ENCODE data around the gene UBE2I. TPM values are rescaled to one million over a fixed set of nuclear protein-coding genes. Genes with fewer than 3 reads are reported as not detected.

Gene UBE2I
- total RNA-seq, 1 experiment from 2014 or later: 261 TPM

DNA sequence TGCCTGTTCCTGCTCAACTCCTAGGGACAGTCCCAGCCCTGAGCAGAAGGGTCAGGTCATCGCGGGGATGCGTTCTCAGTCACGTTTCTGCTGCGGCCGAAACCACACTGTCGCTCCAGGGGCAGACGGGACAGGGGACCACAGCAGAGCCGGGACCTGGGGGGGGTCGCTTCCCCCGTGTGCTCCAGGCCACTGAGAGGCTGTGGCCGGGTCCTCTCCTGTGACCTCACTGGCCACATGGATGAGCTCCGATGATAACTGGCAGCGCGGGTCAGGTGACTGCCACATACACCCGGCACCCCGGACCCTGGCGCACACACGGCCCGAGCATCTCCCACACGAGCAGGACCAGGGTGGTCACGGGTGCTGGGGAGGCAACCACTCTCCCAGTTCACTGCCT is 55.1 kb downstream of the UBE2I start:
- DNase-seq: no peak
- intact Hi-C loops (cut with micrococcal nuclease; ENCODE audit: unreplicated experiment): no loop called here
- no peak overlapping the region for H3K4me3 Mint-ChIP-seq (ENCODE audit: low read depth, unreplicated experiment)
- H3K9me3 Mint-ChIP-seq (ENCODE audit: low read depth, unreplicated experiment): no peaks in the 10 kb centered on the region
- BruUV-seq (replicated peaks): no TSS peak
- H3K36me3 Mint-ChIP-seq (ENCODE audit: insufficient read depth, unreplicated experiment): peaks cover 47% of the 10 kb centered on the region
- no peaks in the 10 kb centered on the region for H3K27me3 Mint-ChIP-seq (ENCODE audit: unreplicated experiment)
- TF ChIP-seq, protein P1, sequence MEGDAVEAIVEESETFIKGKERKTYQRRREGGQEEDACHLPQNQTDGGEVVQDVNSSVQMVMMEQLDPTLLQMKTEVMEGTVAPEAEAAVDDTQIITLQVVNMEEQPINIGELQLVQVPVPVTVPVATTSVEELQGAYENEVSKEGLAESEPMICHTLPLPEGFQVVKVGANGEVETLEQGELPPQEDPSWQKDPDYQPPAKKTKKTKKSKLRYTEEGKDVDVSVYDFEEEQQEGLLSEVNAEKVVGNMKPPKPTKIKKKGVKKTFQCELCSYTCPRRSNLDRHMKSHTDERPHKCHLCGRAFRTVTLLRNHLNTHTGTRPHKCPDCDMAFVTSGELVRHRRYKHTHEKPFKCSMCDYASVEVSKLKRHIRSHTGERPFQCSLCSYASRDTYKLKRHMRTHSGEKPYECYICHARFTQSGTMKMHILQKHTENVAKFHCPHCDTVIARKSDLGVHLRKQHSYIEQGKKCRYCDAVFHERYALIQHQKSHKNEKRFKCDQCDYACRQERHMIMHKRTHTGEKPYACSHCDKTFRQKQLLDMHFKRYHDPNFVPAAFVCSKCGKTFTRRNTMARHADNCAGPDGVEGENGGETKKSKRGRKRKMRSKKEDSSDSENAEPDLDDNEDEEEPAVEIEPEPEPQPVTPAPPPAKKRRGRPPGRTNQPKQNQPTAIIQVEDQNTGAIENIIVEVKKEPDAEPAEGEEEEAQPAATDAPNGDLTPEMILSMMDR (IDR thresholded peaks at IDR 0.05; ENCODE audit: unreplicated experiment): no peak
- CTCF ChIA-PET: no interaction called here
- H3K4me1 Mint-ChIP-seq (ENCODE audit: low read depth, unreplicated experiment): no peaks in the 10 kb centered on the region
- H3K27ac Mint-ChIP-seq (ENCODE audit: unreplicated experiment): no peak overlapping the region

DNA sequence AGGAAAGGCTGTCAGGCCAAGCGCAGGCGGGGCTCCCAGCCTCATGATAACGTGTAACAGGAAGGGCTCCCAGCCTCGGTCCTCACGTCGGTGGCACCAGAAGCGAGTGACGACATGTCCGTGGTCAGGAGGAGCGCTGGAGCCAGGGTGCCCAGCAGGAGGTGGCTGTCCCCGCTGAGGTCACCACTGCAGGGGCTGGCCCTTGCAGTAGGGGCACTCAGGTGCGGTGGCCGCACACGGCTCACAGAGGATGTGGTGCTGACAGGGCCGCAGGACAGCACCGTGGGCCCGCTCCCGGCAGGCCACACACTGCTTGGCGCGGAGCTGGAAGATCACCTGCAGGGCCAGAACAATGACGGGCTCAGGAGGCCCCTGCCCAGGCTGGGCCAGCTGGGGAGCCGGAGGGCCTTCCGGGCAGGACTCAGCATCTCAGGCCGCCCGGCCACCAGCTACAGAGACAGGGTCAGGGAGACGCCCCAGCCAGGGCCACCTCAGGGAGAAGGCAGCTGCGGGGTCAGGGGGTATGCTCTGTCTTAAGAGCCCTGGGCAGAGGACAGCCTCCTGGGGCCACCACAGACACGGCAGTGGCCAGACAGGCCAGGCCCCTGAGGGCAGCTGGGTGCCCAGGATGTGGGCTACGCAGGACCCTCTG is 56.8 kb downstream of the UBE2I start:
- no peak overlapping the region for H3K27ac Mint-ChIP-seq (ENCODE audit: unreplicated experiment)
- DNase-seq: no peak
- no peaks in the 10 kb centered on the region for H3K9me3 Mint-ChIP-seq (ENCODE audit: low read depth, unreplicated experiment)
- H3K27me3 Mint-ChIP-seq (ENCODE audit: unreplicated experiment): no peaks in the 10 kb centered on the region
- intact Hi-C loops (cut with micrococcal nuclease; ENCODE audit: unreplicated experiment): no loop called here
- H3K4me3 Mint-ChIP-seq (ENCODE audit: low read depth, unreplicated experiment): no peak overlapping the region
- CTCF ChIA-PET: interaction anchor here (0.5 to 1.3 kb wide), 3 partner anchors 12 to 51 kb away, joined by 4 to 6 read pairs (median 4); no protein-coding TSS in a partner anchor
- H3K36me3 Mint-ChIP-seq (ENCODE audit: insufficient read depth, unreplicated experiment): peaks cover 41% of the 10 kb centered on the region
- BruUV-seq (replicated peaks): no TSS peak
- TF ChIP-seq, protein P1 (IDR thresholded peaks at IDR 0.05; ENCODE audit: unreplicated experiment): no peak
- no peaks in the 10 kb centered on the region for H3K4me1 Mint-ChIP-seq (ENCODE audit: low read depth, unreplicated experiment)

DNA sequence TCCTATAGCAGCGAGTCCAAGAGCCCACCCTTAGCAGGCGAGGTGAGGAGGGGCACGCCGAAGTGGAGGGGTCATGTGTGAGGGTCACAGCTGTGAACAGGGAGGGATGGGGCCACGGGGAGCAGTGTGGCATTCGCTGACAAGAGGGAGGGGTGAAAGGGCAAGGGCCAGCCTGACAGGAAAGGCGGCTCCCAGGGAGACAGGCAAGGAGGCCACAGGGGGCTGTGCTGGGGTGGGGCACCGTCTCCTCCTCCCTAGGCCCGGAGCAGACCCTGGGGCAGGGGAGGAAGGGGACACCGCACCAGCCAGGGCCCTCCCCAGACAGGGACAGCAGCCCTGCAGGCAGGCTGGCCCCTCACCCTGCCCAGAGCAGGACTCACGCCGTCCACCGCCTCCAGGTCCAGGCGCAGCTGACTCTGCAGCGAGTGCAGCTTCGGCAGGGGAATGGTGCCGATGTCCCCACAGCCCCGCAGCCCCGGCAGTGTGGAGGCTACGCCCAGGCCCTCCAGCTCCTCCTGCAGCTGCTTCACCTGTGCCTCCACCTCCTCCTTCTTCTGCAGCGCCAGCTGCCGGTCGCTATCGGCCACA is 57.4 kb downstream of the UBE2I start:
- DNase-seq: no peak
- H3K4me3 Mint-ChIP-seq (ENCODE audit: low read depth, unreplicated experiment): no peak overlapping the region
- intact Hi-C loops (cut with micrococcal nuclease; ENCODE audit: unreplicated experiment): no loop called here
- TF ChIP-seq, protein P1 (IDR thresholded peaks at IDR 0.05; ENCODE audit: unreplicated experiment): no peak
- no peak overlapping the region for H3K27ac Mint-ChIP-seq (ENCODE audit: unreplicated experiment)
- no TSS peak for BruUV-seq (replicated peaks)
- peaks cover 39% of the 10 kb centered on the region for H3K36me3 Mint-ChIP-seq (ENCODE audit: insufficient read depth, unreplicated experiment)
- H3K4me1 Mint-ChIP-seq (ENCODE audit: low read depth, unreplicated experiment): no peaks in the 10 kb centered on the region
- CTCF ChIA-PET: interaction anchor here (0.5 to 0.8 kb wide), 2 partner anchors 22 to 50 kb away, joined by 4 to 6 read pairs; no protein-coding TSS in a partner anchor
- H3K27me3 Mint-ChIP-seq (ENCODE audit: unreplicated experiment): no peaks in the 10 kb centered on the region
- H3K9me3 Mint-ChIP-seq (ENCODE audit: low read depth, unreplicated experiment): no peaks in the 10 kb centered on the region

DNA sequence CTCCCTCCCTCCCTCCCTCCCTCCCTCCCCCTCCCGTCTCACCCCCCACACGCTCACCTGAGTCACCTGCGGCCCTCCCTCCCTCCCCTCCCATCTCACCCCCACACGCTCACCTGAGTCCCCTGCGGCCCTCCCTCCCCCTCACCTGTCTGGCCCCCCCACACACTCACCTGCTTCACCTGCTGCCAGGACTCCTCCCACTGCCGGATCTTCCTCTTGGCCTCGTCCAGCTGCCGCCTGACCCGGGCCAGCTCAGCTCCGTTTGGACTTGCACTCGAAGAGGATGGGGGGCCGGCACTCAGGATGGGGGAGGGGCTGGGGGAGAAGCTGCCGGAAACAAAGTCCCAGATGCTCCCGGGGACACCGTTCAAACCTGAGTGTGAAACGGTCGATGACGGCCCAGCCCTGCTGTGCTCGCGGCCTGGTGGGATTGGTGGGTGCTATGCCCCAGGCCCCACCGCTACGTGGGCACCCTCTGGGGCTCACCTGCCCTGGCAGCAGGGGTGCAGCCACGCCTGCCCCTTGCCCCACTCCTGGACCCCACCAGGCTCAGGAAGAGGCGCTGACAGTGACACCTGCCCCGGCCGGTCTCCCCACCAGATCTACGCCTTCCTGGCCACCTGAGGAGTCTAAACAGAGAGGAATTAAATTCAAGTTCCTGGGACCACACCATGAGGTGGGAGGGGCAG is 58.2 kb downstream of the UBE2I start:
- Mint-ChIP-seq H3K27ac (ENCODE audit: unreplicated experiment) (no peak overlapping the region), H3K36me3 (ENCODE audit: insufficient read depth, unreplicated experiment) (peaks cover 35% of the 10 kb centered on the region)

More for the DNA sequence above, 58.2 kb downstream of the UBE2I start:
- no peaks in the 10 kb centered on the region for H3K27me3 Mint-ChIP-seq (ENCODE audit: unreplicated experiment)
- no peaks in the 10 kb centered on the region for H3K9me3 Mint-ChIP-seq (ENCODE audit: low read depth, unreplicated experiment)
- TF ChIP-seq, protein P1 (IDR thresholded peaks at IDR 0.05; ENCODE audit: unreplicated experiment): no peak
- BruUV-seq (replicated peaks): no TSS peak
- CTCF ChIA-PET: interaction anchor here (0.7 kb wide), 1 partner anchor 77 kb away, joined by 4 read pairs; the partner anchor contains the start of gene CCDC154
- no peak for DNase-seq
- intact Hi-C loops (cut with micrococcal nuclease; ENCODE audit: unreplicated experiment): no loop called here
- H3K4me1 Mint-ChIP-seq (ENCODE audit: low read depth, unreplicated experiment): no peaks in the 10 kb centered on the region
- H3K4me3 Mint-ChIP-seq (ENCODE audit: low read depth, unreplicated experiment): no peak overlapping the region

Data from Calu3 (cell line).